K562 (cell line): ENCODE data around the gene PRR9. TPM values are rescaled to one million over a fixed set of nuclear protein-coding genes. Genes with fewer than 3 reads are reported as not detected.

Source experiments
- AFF1 ChIP-seq, 2 experiments: fragments of 450-650 bp; IDR thresholded peaks; 2 replicates each; pipeline ENCODE4 v1.6.1; 2018; ENCODE audit warnings: mild to moderate bottlenecking in 2 of 2, low read depth in 1 of 2; ENCODE audit not compliant: partially characterized antibody in 2 of 2
- HMGN3 ChIP-seq: IDR thresholded peaks from 2 replicates; pipeline ENCODE4 v1.6.1; 2011; ENCODE audit warnings: borderline replicate concordance, low read depth, mild to moderate bottlenecking, mixed read lengths, low read length; ENCODE audit not compliant: insufficient read length; ENCODE audit errors: extremely low read depth
- L3MBTL2 ChIP-seq: fragments of 450-650 bp; IDR thresholded peaks from 2 replicates; pipeline ENCODE4 v1.6.1; 2016; ENCODE audit warnings: mild to moderate bottlenecking, moderate library complexity
- SREBF2 ChIP-seq: sonication (generic); formaldehyde crosslinking; IDR thresholded peaks from 2 replicates; pipeline ENCODE4 v1.4.0; 2020; ENCODE audit warnings: mild to moderate bottlenecking, missing genetic modification reagents
- TARDBP ChIP-seq: fragments of 450-650 bp; IDR thresholded peaks from 2 replicates; pipeline ENCODE4 v1.6.1; 2016
- TEAD1 ChIP-seq, 2 experiments: fragments of 450-650 bp in 1 of 2; sonication (generic) in 1 of 2; formaldehyde crosslinking; IDR thresholded peaks; 2 replicates each; pipeline versions ENCODE4 v1.4.0 to v1.8.0; 2020 to 2022; ENCODE audit warnings: mild to moderate bottlenecking in 2 of 2, missing genetic modification reagents in 1 of 2
- ZBTB2 ChIP-seq: fragments of 450-650 bp; IDR thresholded peaks from 2 replicates; pipeline ENCODE4 v1.6.1; 2016; ENCODE audit warnings: antibody characterized with exemption
- ZHX1 ChIP-seq: fragments of 150-350 bp; conservative IDR thresholded peaks from 2 replicates; pipeline ENCODE4 v1.6.1; 2014; ENCODE audit warnings: low read length
- ZNF395 ChIP-seq: fragments of 200-800 bp; sonication (Bioruptor generic); IDR thresholded peaks from 2 replicates; pipeline ENCODE4 v1.6.1; 2017; ENCODE audit warnings: missing genetic modification characterization, missing compliant biosample characterization
- polyA plus RNA-seq, 8 experiments: library from polyadenylated mRNA; depleted of rRNA in 4 of 8; stranded (reverse) in 5 of 8; unstranded in 3 of 8; fragments of >200 nt; fragmentation: Nextera tagmentation in 2 of 8; fragmentation: Illumina TruSeq in 1 of 8; extraction: Ambion mirVana in 2 of 8; extraction: Trizol in 1 of 8; gene quantifications; 2 replicates each; pipeline versions ENCODE4 v1.2.1 to v1.2.3, GENCODE V29; 2011 to 2014; ENCODE audit warnings: inconsistent platforms in 1 of 8, missing spikeins in 1 of 8
- total RNA-seq, 7 experiments: library from RNA; depleted of rRNA in 6 of 7; stranded (reverse); fragments of >200 nt in 6 of 7; fragmentation: Illumina TruSeq in 2 of 7; extraction: Trizol in 2 of 7; gene quantifications; 2 replicates each; pipeline versions ENCODE4 v1.2.1 to v1.2.3, GENCODE V29; 2011 to 2021; ENCODE audit warnings: low replicate concordance in 1 of 7

PRR9 gene
- total and polyA plus RNA-seq, 9 of the 15 experiments (the other 6 are each of a cell fraction or from before 2014, with no cell fraction given), result 0.14 to 1.4 (median 0.24) TPM; not detected in 1

- TF ChIP-seq ZHX1, result no peak
- TF ChIP-seq SREBF2 (CRISPR knock-in tag), result no peak
- TF ChIP-seq HMGN3, result no peak
- no peak for TF ChIP-seq TEAD1 (CRISPR knock-in tag; IDR thresholded peaks at IDR 0.05)
- no peak for TF ChIP-seq AFF1 (IDR thresholded peaks at IDR 0.05; ENCODE audit: low read depth in 1 of 2, partially characterized antibody in 2 of 2)
- no peak for TF ChIP-seq TARDBP
- no peak for TF ChIP-seq ZNF395
- TF ChIP-seq ZBTB2, result no peak
- no peak for TF ChIP-seq L3MBTL2
- TF ChIP-seq, all 486 proteins: peak for 0
These were observed 11.1 kb downstream of the PRR9 start (continued) for GRCh38 chr1:153228491-153228890.
